Measurements from ENCODE around the gene BCL11A. TPM values are rescaled to one million over a fixed set of nuclear protein-coding genes. Genes with fewer than 3 reads are reported as not detected.

The BCL11A gene
- total RNA-seq, 1 experiment from 2014 or later: 0.29 TPM

DNA sequence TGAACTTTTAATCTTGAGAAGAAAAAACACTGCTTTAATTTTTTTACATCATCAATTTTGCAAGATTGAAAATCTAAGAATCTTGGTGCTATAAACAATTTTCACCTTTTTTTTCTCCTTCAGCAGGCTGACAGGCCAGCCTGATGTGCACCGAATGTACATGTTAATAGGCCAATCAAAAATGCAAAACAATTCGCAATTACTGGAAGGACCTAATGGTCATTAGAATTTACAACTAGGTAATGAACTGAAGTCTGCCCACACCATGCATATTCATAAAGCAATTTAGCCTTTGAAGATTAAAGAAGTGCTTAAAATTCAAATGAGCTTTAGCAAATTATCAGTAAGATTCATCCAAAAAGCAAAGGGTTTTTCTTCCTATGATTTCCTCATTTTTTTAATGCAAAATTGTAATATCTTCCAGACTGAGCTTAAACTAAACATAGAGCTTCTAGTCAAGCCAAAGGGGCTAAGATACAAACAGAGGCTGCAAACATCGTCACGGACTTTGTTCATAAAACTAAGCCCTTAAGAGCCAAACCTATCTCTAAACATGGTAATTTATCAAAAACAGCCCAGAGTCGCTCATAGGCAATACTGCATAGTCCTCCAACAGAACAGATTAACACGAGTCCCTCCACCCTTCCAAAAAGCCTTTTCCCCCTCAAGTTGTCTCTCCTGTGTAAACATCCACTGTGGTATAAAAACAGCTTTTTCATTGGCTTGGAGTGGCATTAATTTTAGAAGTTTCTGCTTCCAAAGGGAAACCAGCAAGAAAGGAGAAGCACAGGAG, 18.4 kb downstream of the BCL11A start:
- Histone ChIP-seq H3K36me3 (ENCODE audit: control insufficient read depth, insufficient read depth, low read length) (no peaks in the 10 kb centered on the region), H3K4me3 (ENCODE audit: low read depth, low read length) (no peak overlapping the region), H3K4me1 (peaks cover 13% of the 10 kb centered on the region), H3K9me3 (no peaks in the 10 kb centered on the region), H3K27me3 (replicated peaks; ENCODE audit: control insufficient read depth, insufficient read depth, low read length) (no peaks in the 10 kb centered on the region)
- no peak for DNase-seq
- BruUV-seq (replicated peaks): no TSS peak
- Mint-ChIP-seq H3K27me3 (ENCODE audit: insufficient read depth, unreplicated experiment) (no peaks in the 10 kb centered on the region), H3K9me3 (ENCODE audit: unreplicated experiment) (no peaks in the 10 kb centered on the region), H3K4me3 (ENCODE audit: unreplicated experiment) (no peak overlapping the region), H3K4me1 (ENCODE audit: low read depth, unreplicated experiment) (peaks cover 54% of the 10 kb centered on the region), H3K27ac (ENCODE audit: unreplicated experiment) (no peak overlapping the region), H3K36me3 (ENCODE audit: insufficient read depth, unreplicated experiment) (no peaks in the 10 kb centered on the region)
- ChIA-PET POLR2A (no interaction called here), CTCF (no interaction called here)
- TF ChIP-seq, protein P1, sequence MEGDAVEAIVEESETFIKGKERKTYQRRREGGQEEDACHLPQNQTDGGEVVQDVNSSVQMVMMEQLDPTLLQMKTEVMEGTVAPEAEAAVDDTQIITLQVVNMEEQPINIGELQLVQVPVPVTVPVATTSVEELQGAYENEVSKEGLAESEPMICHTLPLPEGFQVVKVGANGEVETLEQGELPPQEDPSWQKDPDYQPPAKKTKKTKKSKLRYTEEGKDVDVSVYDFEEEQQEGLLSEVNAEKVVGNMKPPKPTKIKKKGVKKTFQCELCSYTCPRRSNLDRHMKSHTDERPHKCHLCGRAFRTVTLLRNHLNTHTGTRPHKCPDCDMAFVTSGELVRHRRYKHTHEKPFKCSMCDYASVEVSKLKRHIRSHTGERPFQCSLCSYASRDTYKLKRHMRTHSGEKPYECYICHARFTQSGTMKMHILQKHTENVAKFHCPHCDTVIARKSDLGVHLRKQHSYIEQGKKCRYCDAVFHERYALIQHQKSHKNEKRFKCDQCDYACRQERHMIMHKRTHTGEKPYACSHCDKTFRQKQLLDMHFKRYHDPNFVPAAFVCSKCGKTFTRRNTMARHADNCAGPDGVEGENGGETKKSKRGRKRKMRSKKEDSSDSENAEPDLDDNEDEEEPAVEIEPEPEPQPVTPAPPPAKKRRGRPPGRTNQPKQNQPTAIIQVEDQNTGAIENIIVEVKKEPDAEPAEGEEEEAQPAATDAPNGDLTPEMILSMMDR (IDR thresholded peaks at IDR 0.05; ENCODE audit: insufficient read depth in 1 of 2, low read depth in 1 of 2, low read length in 1 of 2, severe bottlenecking in 1 of 2, unreplicated experiment in 1 of 2): no peak
- intact Hi-C loops (cut with micrococcal nuclease; ENCODE audit: unreplicated experiment): loop anchor here (5.0 kb wide), 1 partner anchor 103 kb away; no protein-coding TSS in a partner anchor

DNA sequence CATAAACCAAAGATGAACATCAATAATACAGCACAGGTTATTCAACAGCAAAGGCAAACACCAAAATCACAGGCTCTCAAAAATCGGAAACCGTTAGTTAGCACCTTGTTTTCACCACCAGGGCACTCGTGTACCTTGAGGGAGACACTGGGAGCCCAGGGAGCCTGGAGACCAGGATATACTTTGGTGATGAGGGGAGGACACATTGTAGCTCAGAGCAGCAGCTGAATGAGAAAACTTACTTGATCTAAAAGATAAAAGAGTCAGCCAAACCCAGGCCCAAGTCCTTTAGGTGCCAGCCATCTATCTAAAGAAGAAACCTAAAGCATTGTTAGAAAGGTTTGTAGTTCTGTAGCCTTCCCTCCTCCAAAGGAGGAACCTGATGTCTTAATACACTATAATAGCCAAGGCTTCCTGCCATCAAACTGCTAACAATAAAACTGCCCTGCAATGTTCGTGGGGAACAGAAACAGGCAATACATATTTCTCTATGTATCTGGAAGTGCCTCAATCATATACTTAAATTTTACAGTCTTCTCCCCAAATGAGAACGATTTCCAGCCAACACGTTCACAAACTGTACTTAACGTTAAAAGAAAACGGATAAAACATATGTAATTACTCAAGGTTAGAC, 19.3 kb downstream of the BCL11A start:
- Histone ChIP-seq H3K9me3 (no peaks in the 10 kb centered on the region), H3K4me3 (ENCODE audit: low read depth, low read length) (no peak overlapping the region), H3K4me1 (peaks cover 13% of the 10 kb centered on the region), H3K36me3 (ENCODE audit: control insufficient read depth, insufficient read depth, low read length) (no peaks in the 10 kb centered on the region), H3K27me3 (replicated peaks; ENCODE audit: control insufficient read depth, insufficient read depth, low read length) (no peaks in the 10 kb centered on the region)
- H3K27ac Mint-ChIP-seq (ENCODE audit: unreplicated experiment): no peak overlapping the region
- H3K36me3 Mint-ChIP-seq (ENCODE audit: insufficient read depth, unreplicated experiment): no peaks in the 10 kb centered on the region
- H3K4me1 Mint-ChIP-seq (ENCODE audit: low read depth, unreplicated experiment): peaks cover 57% of the 10 kb centered on the region
- TF ChIP-seq, protein P1 (IDR thresholded peaks at IDR 0.05; ENCODE audit: insufficient read depth in 1 of 2, low read depth in 1 of 2, low read length in 1 of 2, severe bottlenecking in 1 of 2, unreplicated experiment in 1 of 2): no peak
- H3K27me3 Mint-ChIP-seq (ENCODE audit: insufficient read depth, unreplicated experiment): no peaks in the 10 kb centered on the region
- intact Hi-C loops (cut with micrococcal nuclease; ENCODE audit: unreplicated experiment): no loop called here
- H3K4me3 Mint-ChIP-seq (ENCODE audit: unreplicated experiment): no peak overlapping the region
- ChIA-PET POLR2A (no interaction called here), CTCF (no interaction called here)
- BruUV-seq (replicated peaks): no TSS peak
- no peaks in the 10 kb centered on the region for H3K9me3 Mint-ChIP-seq (ENCODE audit: unreplicated experiment)
- DNase-seq: no peak

DNA sequence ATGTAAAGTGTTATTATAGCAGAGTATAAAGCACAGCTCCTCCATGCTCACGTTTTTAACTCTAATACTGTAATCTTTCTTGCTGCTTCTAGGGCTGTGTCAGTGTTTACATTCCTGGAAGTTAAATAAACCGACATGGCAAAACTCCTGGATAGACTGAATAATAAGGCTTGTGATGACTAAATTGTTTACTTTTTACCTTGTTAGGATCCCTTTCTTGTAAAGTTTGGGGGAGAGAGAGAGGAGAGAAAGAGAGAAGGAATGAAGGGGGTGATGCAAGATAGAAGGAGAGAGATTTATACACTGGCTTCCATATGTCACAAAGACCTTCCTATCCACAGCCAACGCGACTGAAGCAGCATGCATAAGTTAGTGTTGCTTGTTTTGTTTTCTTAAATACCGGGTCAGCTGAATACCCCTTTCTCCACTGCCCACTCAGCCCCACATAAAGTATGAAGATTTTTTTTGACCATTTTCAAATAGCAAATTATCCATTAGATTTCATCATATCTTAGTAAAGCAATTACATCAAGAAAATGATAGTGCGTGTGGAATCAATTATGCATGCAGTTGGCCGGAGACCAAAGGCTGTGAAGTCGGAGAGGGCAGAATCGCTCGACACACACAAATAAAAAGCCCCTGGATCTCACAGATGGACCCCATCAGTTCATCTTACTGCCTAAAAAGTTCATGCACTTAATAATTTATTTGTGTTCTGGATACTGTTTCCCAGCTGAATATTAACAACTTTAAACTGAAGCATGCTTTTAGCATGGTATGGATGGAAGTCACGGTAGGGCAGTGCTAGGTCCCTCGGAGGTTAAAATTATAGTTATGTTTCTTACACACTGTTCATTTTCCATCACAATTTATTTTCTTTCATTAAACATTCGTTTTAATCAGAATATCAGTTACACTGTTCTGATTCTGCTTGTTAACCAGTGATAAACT, 20.1 kb downstream of the BCL11A start:
- Histone ChIP-seq H3K4me1 (peaks cover 13% of the 10 kb centered on the region), H3K27me3 (replicated peaks; ENCODE audit: control insufficient read depth, insufficient read depth, low read length) (no peaks in the 10 kb centered on the region), H3K9me3 (no peaks in the 10 kb centered on the region), H3K36me3 (ENCODE audit: control insufficient read depth, insufficient read depth, low read length) (no peaks in the 10 kb centered on the region), H3K4me3 (ENCODE audit: low read depth, low read length) (no peak overlapping the region)
- TF ChIP-seq, protein P1 (IDR thresholded peaks at IDR 0.05; ENCODE audit: insufficient read depth in 1 of 2, low read depth in 1 of 2, low read length in 1 of 2, severe bottlenecking in 1 of 2, unreplicated experiment in 1 of 2): no peak
- no peak for DNase-seq
- peak overlapping the region; percentile 9 for H3K4me3 Mint-ChIP-seq (ENCODE audit: unreplicated experiment)
- H3K27ac Mint-ChIP-seq (ENCODE audit: unreplicated experiment): no peak overlapping the region
- H3K27me3 Mint-ChIP-seq (ENCODE audit: insufficient read depth, unreplicated experiment): no peaks in the 10 kb centered on the region
- BruUV-seq (replicated peaks): no TSS peak
- H3K36me3 Mint-ChIP-seq (ENCODE audit: insufficient read depth, unreplicated experiment): no peaks in the 10 kb centered on the region
- intact Hi-C loops (cut with micrococcal nuclease; ENCODE audit: unreplicated experiment): no loop called here
- H3K4me1 Mint-ChIP-seq (ENCODE audit: low read depth, unreplicated experiment): peaks cover 50% of the 10 kb centered on the region
- ChIA-PET CTCF (interaction anchor here (0.6 to 0.7 kb wide), 2 partner anchors 17 to 109 kb away, joined by 3 to 4 read pairs; no protein-coding TSS in a partner anchor), POLR2A (no interaction called here)
- no peaks in the 10 kb centered on the region for H3K9me3 Mint-ChIP-seq (ENCODE audit: unreplicated experiment)

All from Caco-2 (cell line).